CD8-positive, alpha-beta memory T cell (primary cell): Measurements from ENCODE around the gene PCDHGA2. TPM values are rescaled to one million over a fixed set of nuclear protein-coding genes. Genes with fewer than 3 reads are reported as not detected.
"Not testable (repeated sequence)": the region's sequence is repeated elsewhere in the genome, so short reads cannot be mapped to it uniquely, and the experiment has no call there.

ENCODE experiments used
- CTCF ChIA-PET: fragments of 350-600 bp; sonication (Branson Sonifier 250); formaldehyde crosslinking; loops from one replicate; lab custom pipeline; 2021; ENCODE audit warnings: antibody characterized with exemption; lab: Charles Lee
- POLR2A ChIA-PET: fragments of 350-600 bp; sonication (Branson Sonifier 250); formaldehyde crosslinking; loops from one replicate; lab custom pipeline; 2021; ENCODE audit warnings: antibody characterized with exemption; lab: Charles Lee
- DNase-seq, 5 donors: peaks; one replicate each; pipeline versions ENCODE4 v3.0.0 to v3.0.0-alpha.2; 2020 to 2022; ENCODE audit warnings: mixed read lengths in 1 of 5
- H3K27ac ChIP-seq: one replicate; pipeline ENCODE4 v1.7.0; 2013; ENCODE audit warnings: low read depth, mild to moderate bottlenecking, low read length, moderate library complexity
- H3K27me3 ChIP-seq: 2 replicates; pipeline ENCODE4 v1.7.0; 2013; ENCODE audit warnings: low read length, mild to moderate bottlenecking; ENCODE audit not compliant: insufficient read depth, poor library complexity, severe bottlenecking
- H3K36me3 ChIP-seq: 2 replicates; pipeline ENCODE4 v1.7.0; 2013; ENCODE audit warnings: mild to moderate bottlenecking, low read length, moderate library complexity; ENCODE audit not compliant: insufficient read depth
- H3K4me1 ChIP-seq: 2 replicates; pipeline ENCODE4 v1.7.0; 2013; ENCODE audit warnings: mild to moderate bottlenecking, low read length, moderate library complexity; ENCODE audit not compliant: insufficient read depth
- H3K4me3 ChIP-seq: 2 replicates; pipeline ENCODE4 v1.7.0; 2013; ENCODE audit warnings: mild to moderate bottlenecking, low read length
- H3K9me3 ChIP-seq: 2 replicates; pipeline ENCODE4 v1.7.0; 2013; ENCODE audit warnings: mild to moderate bottlenecking, low read length
- H3K27ac Mint-ChIP-seq, 8 donors: one replicate each; pipeline ENCODE4 v1.8.0; 2020 to 2021; ENCODE audit warnings: mixed read lengths in 8 of 8, mild to moderate bottlenecking in 6 of 8, inconsistent platforms in 3 of 8, moderate library complexity in 3 of 8
- H3K27me3 Mint-ChIP-seq, 2 donors: one replicate each; pipeline ENCODE4 v1.8.0; 2020 to 2021; ENCODE audit warnings: mixed read lengths in 2 of 2, mild to moderate bottlenecking in 1 of 2, moderate library complexity in 1 of 2
- H3K36me3 Mint-ChIP-seq, 3 donors: one replicate each; pipeline ENCODE4 v1.8.0; 2020 to 2021; ENCODE audit warnings: mixed read lengths in 3 of 3, inconsistent platforms in 1 of 3, mild to moderate bottlenecking in 1 of 3
- H3K4me1 Mint-ChIP-seq, 3 donors: one replicate each; pipeline ENCODE4 v1.8.0; 2020 to 2021; ENCODE audit warnings: mixed read lengths in 3 of 3, inconsistent platforms in 1 of 3, mild to moderate bottlenecking in 1 of 3
- H3K4me3 Mint-ChIP-seq, 7 donors: one replicate each; pipeline ENCODE4 v1.8.0; 2020 to 2021; ENCODE audit warnings: mixed read lengths in 7 of 7, mild to moderate bottlenecking in 6 of 7, moderate library complexity in 4 of 7, inconsistent platforms in 2 of 7
- H3K9me3 Mint-ChIP-seq, 5 donors: one replicate each; pipeline ENCODE4 v1.8.0; 2020 to 2022; ENCODE audit warnings: mixed read lengths in 5 of 5, mild to moderate bottlenecking in 3 of 5, moderate library complexity in 2 of 5, inconsistent platforms in 1 of 5
- polyA plus RNA-seq: library from polyadenylated mRNA; unstranded; fragments of 300-500 nt; fragmentation: Illumina TruSeq; gene quantifications from one replicate; pipeline ENCODE4 v1.2.3, GENCODE V29; 2021
- total RNA-seq, 2 experiments: library from RNA; stranded (reverse); gene quantifications; one replicate each; pipeline ENCODE4 v1.2.3, GENCODE V29; 2021

Gene PCDHGA2
- total RNA-seq (under 1 TPM in 1 of 2 experiments, not detected in 1; 0.07 TPM), polyA plus RNA-seq (not detected)

DNA sequence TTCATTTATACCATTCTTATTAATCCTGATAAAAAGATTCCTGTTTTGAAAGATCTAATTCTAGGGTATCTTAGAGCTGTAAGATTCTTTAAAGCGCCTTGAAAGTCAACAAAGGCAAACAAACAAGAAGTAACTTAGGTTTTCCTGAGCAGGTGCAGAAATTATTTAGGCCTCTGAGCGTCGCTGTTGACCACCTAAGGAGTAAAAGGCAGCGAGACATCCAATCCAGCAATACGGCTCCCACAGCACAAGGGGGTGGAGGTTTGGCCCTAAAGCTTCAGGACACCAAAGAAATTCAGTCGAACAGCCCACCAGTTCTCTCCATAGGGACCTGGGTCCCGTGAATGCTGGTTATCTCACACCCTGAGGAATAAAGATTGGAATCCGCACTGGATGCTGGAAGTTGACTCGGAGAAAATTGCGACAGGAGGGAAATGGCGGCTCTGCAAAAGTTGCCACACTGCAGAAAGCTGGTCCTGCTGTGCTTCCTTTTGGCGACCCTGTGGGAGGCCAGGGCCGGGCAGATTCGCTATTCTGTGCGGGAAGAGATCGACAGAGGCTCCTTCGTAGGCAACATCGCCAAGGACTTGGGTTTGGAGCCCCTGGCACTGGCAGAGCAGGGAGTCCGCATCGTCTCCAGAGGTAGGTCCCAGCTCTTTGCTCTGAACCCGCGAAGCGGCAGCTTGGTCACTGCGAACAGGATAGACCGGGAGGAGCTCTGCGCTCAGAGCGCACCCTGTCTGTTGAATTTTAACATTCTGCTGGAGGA is at the start of gene PCDHGA2:
TSS of gene PCDHGA2 (plus strand) at position 223 of the 769 bp plus-strand sequence.
- H3K9me3 Mint-ChIP-seq, result peaks cover 40 to 80% (median 70%) of the 10 kb centered on the region in 5 donors
- H3K27me3 Mint-ChIP-seq, result peaks cover 76 to 86% of the 10 kb centered on the region in 2 donors
- no peaks in the 10 kb centered on the region for H3K4me1 ChIP-seq
- no peaks in the 10 kb centered on the region for H3K4me1 Mint-ChIP-seq
- no peaks in the 10 kb centered on the region for H3K27me3 ChIP-seq
- no peak for DNase-seq
- H3K27ac ChIP-seq, result no peak within 1 kb of the TSS
- no peak within 1 kb of the TSS for H3K4me3 ChIP-seq
- CTCF ChIA-PET, result interaction anchor here (1.0 to 1.4 kb wide), 2 partner anchors 8 to 15 kb away, joined by 3 to 4 read pairs; partner anchors contain the start of gene PCDHGA1
- H3K27ac Mint-ChIP-seq, result peak within 1 kb of the TSS in 1 of 8 donors; percentile 5
- H3K4me3 Mint-ChIP-seq, result no peak within 1 kb of the TSS
- no peaks in the 10 kb centered on the region for H3K9me3 ChIP-seq
- POLR2A ChIA-PET, result no interaction called here
- peaks cover 3 to 16% (median 7%) of the 10 kb centered on the region in 3 donors for H3K36me3 Mint-ChIP-seq
- H3K36me3 ChIP-seq, result no peaks in the 10 kb centered on the region

DNA sequence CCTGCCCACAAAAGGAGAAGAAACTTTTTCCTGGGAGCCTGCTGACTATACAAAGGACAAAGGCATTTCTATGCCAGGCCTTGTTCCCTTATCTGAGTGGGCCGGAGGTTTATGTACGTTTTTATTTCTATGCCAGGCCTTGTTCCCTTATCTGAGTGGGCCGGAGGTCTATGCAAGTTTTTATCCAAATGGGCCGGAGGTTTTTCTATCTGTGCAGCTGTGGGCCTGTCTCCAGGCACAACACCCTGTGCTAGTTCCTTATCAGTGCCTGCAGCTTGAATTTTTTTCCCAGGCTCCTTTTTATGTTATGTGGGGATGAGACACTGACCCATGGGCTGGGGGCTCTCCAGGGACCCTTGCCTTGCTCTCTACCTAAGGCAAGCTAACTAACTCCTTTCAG is 40.2 kb upstream of the PCDHGA2 start:
- H3K4me1 ChIP-seq, result no peaks in the 10 kb centered on the region
- H3K36me3 ChIP-seq, result no peaks in the 10 kb centered on the region
- Mint-ChIP-seq H3K36me3 (peaks cover 14 to 61% (median 44%) of the 10 kb centered on the region in 3 donors), H3K27me3 (no peaks in the 10 kb centered on the region), H3K9me3 (peaks cover 49 to 95% (median 80%) of the 10 kb centered on the region in 5 donors), H3K4me3 (no peak overlapping the region), H3K4me1 (no peaks in the 10 kb centered on the region), H3K27ac (no peak overlapping the region)
- H3K27me3 ChIP-seq, result no peaks in the 10 kb centered on the region
- peaks cover 29% of the 10 kb centered on the region for H3K9me3 ChIP-seq
- H3K4me3 ChIP-seq, result no peak overlapping the region
- no peak overlapping the region for H3K27ac ChIP-seq
- CTCF ChIA-PET, result no interaction called here
- POLR2A ChIA-PET, result no interaction called here
- no peak for DNase-seq

DNA sequence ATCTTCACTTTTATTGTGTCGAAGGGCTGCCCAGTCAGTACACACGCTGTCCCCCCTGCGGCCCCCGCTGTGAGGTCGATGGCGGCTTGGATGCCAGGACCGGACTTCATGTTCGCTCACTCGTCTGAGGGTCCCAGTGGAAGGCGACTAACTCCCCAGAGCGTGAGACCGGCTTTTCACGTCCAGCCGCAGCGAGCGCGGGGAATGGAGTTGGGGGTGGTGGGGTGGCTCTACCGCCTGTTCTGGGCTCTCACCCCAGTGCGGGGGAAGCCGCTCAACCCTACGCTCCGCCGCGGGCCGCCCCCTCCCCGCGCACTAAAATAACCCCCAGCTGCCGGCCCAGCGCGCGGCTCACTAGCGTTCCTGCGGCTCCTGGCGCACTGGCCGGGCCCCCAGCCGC is 34.8 kb upstream of the PCDHGA2 start, which contains the start of gene SLC25A2:
TSS of gene SLC25A2 (minus strand) at position 294 of the 400 bp plus-strand sequence. CDS start at position 110, 184 bp downstream.
- H3K9me3 ChIP-seq, result peaks cover 38% of the 10 kb centered on the region
- H3K27ac ChIP-seq, result no peak within 1 kb of the TSS
- Mint-ChIP-seq H3K9me3 (peaks cover 31 to 90% (median 77%) of the 10 kb centered on the region in 5 donors), H3K36me3 (peaks cover 2 to 53% (median 26%) of the 10 kb centered on the region in 3 donors), H3K27me3 (no peaks in the 10 kb centered on the region), H3K4me1 (no peaks in the 10 kb centered on the region), H3K4me3 (no peak within 1 kb of the TSS), H3K27ac (no peak within 1 kb of the TSS)
- ChIA-PET POLR2A (no interaction called here), CTCF (no interaction called here)
- DNase-seq, result no peak
- no peak within 1 kb of the TSS for H3K4me3 ChIP-seq
- no peaks in the 10 kb centered on the region for H3K36me3 ChIP-seq
- H3K4me1 ChIP-seq, result no peaks in the 10 kb centered on the region
- no peaks in the 10 kb centered on the region for H3K27me3 ChIP-seq

DNA sequence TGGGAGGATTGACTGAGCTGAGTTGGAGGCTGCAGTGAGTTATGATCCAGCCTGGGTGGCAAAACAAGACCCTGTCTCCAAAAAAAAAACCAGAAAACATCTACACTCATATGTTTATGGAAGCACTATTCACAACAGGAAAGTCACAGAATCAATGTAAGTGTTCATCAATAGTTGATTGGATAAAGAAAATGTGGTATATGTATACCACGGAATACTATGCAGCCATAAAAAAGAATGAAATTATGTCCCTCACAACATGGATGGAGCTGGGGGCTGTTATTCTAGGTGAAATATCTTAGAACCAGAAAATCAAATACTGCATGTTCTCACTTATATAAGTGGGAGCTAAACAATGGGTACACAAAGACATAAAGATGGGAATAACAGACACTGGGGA is 31.9 kb upstream of the PCDHGA2 start:
- ChIA-PET POLR2A (no interaction called here), CTCF (no interaction called here)
- peaks cover 37% of the 10 kb centered on the region for H3K9me3 ChIP-seq
- H3K9me3 Mint-ChIP-seq, result peaks cover 38 to 88% (median 85%) of the 10 kb centered on the region in 5 donors
- no peaks in the 10 kb centered on the region for H3K36me3 ChIP-seq
- DNase-seq, result no peak
- H3K27me3 Mint-ChIP-seq, result no peaks in the 10 kb centered on the region
- no peak overlapping the region for H3K27ac ChIP-seq
- no peak overlapping the region for H3K4me3 ChIP-seq
- H3K4me1 Mint-ChIP-seq, result no peaks in the 10 kb centered on the region
- no peaks in the 10 kb centered on the region for H3K4me1 ChIP-seq
- H3K36me3 Mint-ChIP-seq, result peaks cover 6 to 49% (median 29%) of the 10 kb centered on the region in 3 donors
- no peak overlapping the region for H3K4me3 Mint-ChIP-seq
- no peak overlapping the region for H3K27ac Mint-ChIP-seq
- H3K27me3 ChIP-seq, result no peaks in the 10 kb centered on the region

GRCh38 chr5:141313711-141314110 is 24.8 kb upstream of the PCDHGA2 start:
- no peak for DNase-seq
- ChIA-PET POLR2A (no interaction called here), CTCF (interaction anchor here (1.7 kb wide), 1 partner anchor 11 kb away, joined by 4 read pairs; no protein-coding TSS in a partner anchor)
- Histone ChIP-seq H3K27ac (no peak overlapping the region), H3K4me3 (no peak overlapping the region), H3K27me3 (no peaks in the 10 kb centered on the region), H3K9me3 (peaks cover 43% of the 10 kb centered on the region), H3K36me3 (no peaks in the 10 kb centered on the region), H3K4me1 (no peaks in the 10 kb centered on the region)
- peaks cover 57 to 96% (median 93%) of the 10 kb centered on the region in 5 donors for H3K9me3 Mint-ChIP-seq
- H3K4me3 Mint-ChIP-seq, result no peak overlapping the region
- H3K27me3 Mint-ChIP-seq, result no peaks in the 10 kb centered on the region
- H3K27ac Mint-ChIP-seq, result no peak overlapping the region
- peaks cover 4 to 18% (median 7%) of the 10 kb centered on the region in 3 donors for H3K4me1 Mint-ChIP-seq
- H3K36me3 Mint-ChIP-seq, result peaks cover 26 to 63% (median 54%) of the 10 kb centered on the region in 3 donors

GRCh38 chr5:141316963-141317362 is 21.6 kb upstream of the PCDHGA2 start:
- peaks cover 26 to 49% (median 31%) of the 10 kb centered on the region in 3 donors for H3K4me1 Mint-ChIP-seq
- Histone ChIP-seq H3K4me1 (peaks cover 16% of the 10 kb centered on the region), H3K36me3 (peaks cover 12% of the 10 kb centered on the region), H3K9me3 (peaks cover 58% of the 10 kb centered on the region)
- not testable (repeated sequence) for H3K27me3 ChIP-seq, H3K27ac ChIP-seq, H3K27ac Mint-ChIP-seq, H3K4me3 ChIP-seq, DNase-seq, H3K27me3 Mint-ChIP-seq
- peaks cover 34 to 73% (median 69%) of the 10 kb centered on the region in 3 donors for H3K36me3 Mint-ChIP-seq
- peaks cover 60 to 99% (median 96%) of the 10 kb centered on the region in 5 donors for H3K9me3 Mint-ChIP-seq
- CTCF ChIA-PET, result interaction anchor here (0.8 to 5.2 kb wide), 2 partner anchors 196 to 247 kb away, joined by 3 to 35 read pairs; no protein-coding TSS in a partner anchor
- POLR2A ChIA-PET, result interaction anchor here (0.7 kb wide), 1 partner anchor 14 kb away, joined by 8 read pairs; no protein-coding TSS in a partner anchor
- H3K4me3 Mint-ChIP-seq, result peak overlapping the region in 1 of 7 donors; percentile 36

- CTCF ChIA-PET, result interaction anchor here (1.4 to 5.2 kb wide), 11 partner anchors 11 to 318 kb away, joined by 4 to 35 read pairs (median 12); partner anchors contain the start of genes HDAC3, PCDHGA1, PCDHGB2 and RELL2
- Histone ChIP-seq H3K36me3 (peaks cover 12% of the 10 kb centered on the region), H3K4me3 (peak overlapping the region; percentile 96), H3K27ac (no peak overlapping the region), H3K4me1 (peaks cover 16% of the 10 kb centered on the region), H3K9me3 (peaks cover 53% of the 10 kb centered on the region), H3K27me3 (no peaks in the 10 kb centered on the region)
- Mint-ChIP-seq H3K27ac (peak overlapping the region in 2 of 8 donors; percentile 59 to 88), H3K36me3 (peaks cover 29 to 56% (median 55%) of the 10 kb centered on the region in 3 donors), H3K9me3 (peaks cover 52 to 90% (median 81%) of the 10 kb centered on the region in 5 donors), H3K4me1 (peaks cover 26 to 56% (median 31%) of the 10 kb centered on the region in 3 donors), H3K4me3 (peak overlapping the region in 5 of 7 donors; percentile 23 to 97 (median 95)), H3K27me3 (peaks cover 0 to 4% of the 10 kb centered on the region in 2 donors)
- POLR2A ChIA-PET, result no interaction called here
- DNase-seq, result no peak
Measured at GRCh38 chr5:141319202-141319601, 19.4 kb upstream of the PCDHGA2 start.
